Measurements from ENCODE around the gene ONECUT3.
"Not testable (repeated sequence)": the region's sequence is repeated elsewhere in the genome, so short reads cannot be mapped to it uniquely, and the experiment has no call there.

Gene ONECUT3

DNA sequence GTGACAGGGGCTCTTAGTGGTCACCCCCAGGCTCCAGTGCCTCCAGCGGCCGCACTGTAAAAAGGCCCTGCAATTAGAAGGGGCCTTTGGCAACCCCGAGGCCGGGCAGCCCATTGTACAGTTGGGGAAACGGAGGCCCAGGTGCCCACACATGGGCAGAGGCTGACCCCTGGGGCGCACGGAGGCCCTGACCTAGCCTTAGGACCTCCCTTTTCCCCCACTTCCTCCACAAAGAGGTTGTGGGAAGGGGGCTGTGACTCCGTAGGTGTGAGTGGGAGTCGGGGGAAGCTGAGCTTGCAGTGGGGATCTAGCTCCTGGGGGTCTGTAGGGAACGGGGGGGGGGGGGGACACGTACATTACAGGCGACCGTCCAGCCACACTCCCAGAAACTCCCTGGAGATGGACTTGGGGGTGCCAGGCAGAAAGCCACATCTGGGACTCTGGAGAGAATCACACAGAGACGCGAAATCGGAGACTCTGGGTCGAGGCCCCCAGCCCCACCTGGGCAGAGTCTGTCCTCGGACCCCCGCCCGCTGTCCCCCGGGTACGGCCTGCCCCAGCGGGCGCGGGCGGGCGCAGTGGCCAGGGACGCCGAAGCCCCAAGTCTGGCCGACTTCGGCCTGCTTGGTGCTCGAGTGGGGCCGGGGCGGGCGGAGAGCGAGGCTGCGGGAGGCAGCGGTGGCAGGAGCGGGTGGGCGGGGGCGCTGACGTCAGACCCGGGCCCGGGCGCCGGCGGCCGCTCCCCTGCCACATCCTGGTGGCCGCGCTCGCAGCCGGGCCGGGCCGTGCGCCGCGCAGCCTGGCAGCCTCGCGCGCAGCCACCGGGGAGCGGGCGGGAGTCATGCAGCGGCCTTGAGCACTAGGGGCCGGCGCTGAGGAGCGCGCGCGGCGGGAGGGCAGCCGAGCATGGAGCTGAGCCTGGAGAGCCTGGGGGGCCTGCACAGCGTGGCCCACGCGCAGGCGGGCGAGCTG lies at the start of gene ONECUT3:
ONECUT3 (plus strand) TSS at position 750 of the 972 bp plus-strand sequence; CDS start at position 907, 157 bp downstream.
- no peak for DNase-seq (ENCODE audit: low read depth in 2 of 2)

- DNase-seq (ENCODE audit: low read depth in 2 of 2), result no peak
Measured at GRCh38 chr19:1704339-1704738, 49.0 kb upstream of the ONECUT3 start.

DNA sequence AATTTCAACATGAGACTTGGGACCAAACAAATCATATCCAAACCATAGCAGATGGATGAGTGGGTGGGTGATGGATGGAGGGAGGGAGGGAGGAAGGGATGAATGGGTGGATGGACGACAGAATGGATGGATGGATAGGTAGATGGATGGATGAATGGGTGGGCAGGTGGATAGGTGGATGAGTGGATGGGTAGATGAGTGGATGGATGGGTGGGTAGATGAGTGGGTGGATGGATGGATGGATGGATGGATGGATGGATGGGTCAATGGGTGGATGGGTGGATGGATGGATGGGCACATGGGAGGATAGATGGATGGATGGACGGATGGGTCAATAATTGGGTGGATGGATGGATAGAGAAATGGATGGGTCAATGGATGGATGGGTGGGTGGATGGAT lies 47.9 kb upstream of the ONECUT3 start:
- no peak for DNase-seq (ENCODE audit: low read depth in 2 of 2)

DNA sequence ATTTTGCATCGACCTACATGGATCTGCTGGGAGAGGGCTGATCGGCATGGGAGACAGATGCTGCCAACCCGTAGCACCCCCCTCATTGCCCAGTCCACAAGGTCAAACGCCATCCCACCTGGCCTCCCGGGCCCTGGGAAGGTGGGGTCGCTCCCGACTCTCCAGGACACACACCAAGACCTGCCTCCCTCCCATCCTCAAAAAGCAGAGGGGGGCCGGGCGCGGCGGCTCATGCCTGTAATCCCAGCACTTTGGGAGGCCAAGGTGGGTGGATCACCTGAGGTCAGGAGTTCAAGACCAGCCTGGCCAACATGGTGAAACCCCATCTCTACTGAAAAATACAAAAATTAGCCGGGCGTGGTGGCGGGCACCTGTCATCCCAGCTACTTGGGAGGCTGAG lies 46.7 kb upstream of the ONECUT3 start:
- not testable (repeated sequence) for DNase-seq (ENCODE audit: low read depth in 2 of 2)

DNA sequence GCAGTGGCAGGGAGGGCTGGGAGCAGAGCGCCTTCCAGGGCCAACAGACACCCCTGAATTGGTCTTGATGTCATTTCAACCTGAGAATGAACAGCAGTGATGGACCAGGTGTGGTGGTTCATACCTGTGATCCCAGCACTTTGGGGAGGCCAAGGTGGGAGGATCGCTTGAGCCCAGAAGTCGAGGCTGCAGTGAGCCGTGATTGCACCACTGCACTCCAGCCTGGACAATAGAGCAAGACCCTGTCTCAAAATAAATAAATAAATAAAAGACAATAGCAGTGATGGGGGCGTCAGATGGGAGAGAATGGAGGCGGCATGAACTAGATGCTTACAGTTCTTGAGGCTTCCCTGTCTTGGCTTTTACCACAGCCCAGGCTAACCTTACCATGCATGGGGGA lies 46.1 kb upstream of the ONECUT3 start:
- DNase-seq (ENCODE audit: low read depth in 2 of 2), result no peak

DNA sequence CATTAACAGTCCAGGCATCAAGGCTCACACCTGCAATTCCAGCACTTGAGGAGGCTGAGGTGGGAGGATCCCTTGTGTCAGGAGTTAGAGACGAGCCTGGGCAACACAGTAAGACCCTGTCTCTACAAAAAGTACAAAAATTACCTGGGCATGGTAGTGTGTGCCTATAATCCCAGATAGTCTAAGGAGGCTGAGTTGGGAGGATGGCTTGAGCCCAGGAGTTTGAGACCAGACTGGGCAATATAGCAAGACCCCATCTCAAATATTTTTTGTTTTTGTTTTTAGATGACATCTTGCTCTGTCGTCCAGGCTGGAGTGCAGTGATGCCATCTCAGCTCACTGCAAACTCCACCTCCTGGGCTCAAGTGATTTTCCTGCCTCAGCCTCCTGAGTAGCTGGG lies 40.1 kb upstream of the ONECUT3 start:
- no peak for DNase-seq (ENCODE audit: low read depth in 2 of 2)

DNA sequence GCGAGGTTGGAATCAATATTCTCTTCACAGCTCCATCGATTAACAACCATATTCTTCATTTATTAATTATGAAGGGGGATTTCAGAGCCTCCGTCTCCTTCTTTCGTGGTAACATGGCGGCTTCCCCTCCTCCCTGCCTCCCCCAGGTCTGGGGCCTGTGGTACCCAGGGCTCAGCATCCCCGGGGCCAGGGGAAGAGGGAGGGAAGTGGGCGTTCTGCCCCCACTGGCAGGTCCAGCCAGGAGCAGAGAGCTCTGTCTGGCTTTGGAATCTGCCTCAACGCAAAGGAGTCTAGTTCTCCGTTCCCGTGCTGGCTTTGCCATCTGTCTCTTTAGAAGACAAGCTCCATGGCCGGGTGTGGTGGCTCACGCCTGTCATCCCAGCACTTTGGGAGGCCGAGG lies 37.8 kb upstream of the ONECUT3 start:
- DNase-seq (ENCODE audit: low read depth in 2 of 2), result no peak

DNA sequence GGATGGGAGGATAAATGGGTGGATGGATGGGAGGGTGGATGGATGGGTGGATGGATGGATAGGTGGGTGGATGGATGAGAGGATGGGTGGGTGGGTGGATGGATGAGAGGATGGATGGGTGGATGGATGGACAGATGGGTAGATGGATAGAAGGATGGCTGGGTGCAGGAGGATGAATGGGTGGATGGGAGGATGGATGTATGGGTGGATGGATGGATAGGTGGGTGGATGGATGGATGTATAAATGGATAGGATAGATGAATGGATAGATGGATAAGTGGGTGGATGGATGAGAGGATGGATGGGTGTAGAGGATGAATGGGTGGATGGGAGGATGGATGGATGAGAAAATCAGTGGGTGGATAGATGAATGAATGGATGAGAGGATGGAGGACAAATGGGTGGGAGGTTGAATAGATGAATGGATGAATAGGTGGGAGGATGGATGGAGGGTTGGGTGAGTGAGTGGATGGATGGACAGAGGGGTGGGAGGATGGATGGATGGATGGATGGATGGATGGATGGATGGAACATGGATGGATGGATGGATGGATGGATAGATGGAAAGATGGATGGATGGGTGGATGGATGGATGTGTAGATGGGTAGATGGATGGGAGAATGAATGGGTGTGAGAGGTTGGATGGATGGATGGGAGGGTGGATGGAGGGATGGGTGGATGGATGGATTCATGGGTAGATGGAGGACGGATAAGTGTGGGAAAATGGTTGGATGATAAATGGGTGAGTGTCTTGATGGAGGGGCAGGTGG lies 35.9 kb upstream of the ONECUT3 start:
- DNase-seq (ENCODE audit: low read depth in 2 of 2), result no peak

DNA sequence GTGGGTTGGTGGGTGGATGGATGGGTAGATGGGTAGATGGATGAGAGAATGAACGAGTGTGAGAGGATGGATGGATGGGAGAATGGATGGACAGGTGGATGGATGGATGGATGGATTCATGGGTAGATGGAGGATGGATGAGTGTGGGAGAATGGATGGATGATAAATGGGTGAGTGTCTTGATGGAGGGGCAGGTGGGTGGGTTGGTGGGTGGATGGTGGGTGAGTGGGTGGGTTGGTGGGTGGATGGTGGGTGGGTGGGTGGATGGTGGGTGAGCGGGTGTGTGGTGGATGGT lies 35.4 kb upstream of the ONECUT3 start:
- DNase-seq (ENCODE audit: low read depth in 2 of 2), result no peak

DNA sequence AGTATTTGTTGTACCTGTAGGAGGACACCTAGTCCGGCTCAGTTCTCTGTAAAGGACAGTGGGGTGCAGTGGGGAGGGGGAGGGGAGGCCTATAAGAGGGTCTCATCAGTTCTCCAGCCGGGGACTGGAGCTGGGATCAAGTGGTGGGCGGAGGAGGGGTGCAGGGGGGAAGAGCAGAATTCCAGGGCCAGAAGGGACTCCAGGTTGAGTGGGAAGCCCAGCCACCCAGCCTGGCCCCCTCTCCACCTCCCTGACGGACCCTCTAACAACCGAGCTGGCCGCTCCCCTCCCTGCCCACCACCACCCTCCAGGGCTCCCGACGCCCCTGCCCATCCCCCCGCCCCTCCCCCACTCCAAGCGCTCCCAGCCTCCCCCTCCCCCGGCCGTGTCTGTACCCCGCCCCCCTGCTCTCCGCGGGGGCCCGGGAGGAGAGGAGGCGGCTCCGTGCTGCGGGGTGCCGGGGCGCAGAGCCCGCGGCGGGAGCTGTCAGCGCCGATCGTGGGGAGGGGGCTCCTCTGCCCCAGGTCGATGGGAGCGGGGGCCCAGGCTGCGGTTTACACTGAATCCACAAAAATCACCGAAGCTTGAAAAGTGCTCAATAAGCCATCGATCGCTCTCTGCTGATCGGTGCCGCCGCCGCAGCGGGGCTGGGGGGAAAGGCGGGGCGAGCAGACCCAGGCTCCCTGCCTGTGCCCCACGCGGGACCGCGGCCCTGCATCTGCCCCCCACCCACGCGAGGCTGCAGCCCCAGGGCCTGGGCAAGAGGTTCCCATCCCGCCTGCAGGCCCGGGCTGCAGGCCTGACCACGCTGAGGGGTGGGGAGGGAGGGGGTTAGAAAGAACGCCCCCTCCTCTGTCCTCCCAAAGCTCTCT lies 34.6 kb upstream of the ONECUT3 start:
- no peak for DNase-seq (ENCODE audit: low read depth in 2 of 2)

GRCh38 chr19:1719519-1719918 lies 33.8 kb upstream of the ONECUT3 start:
- no peak for DNase-seq (ENCODE audit: low read depth in 2 of 2)

DNA sequence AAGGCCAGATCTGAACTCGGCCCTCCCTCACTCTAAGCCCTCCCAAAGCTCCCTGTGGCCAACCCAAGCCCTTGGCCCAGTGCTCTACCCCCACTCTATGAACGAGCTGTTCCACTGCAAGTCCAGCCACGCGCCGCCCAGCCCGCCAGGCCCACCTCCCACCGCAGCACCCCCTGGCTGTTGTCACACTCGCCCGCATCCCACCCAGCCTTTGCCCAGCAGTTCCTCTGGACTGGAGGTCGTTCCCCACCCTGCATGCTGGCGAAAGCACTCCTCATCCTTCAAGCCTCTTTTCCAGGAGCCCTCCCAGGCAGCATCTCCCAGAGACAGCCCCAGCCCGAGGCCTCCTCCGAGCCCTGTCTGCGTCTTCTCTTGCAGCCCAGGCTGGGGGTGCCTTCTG lies 33.1 kb upstream of the ONECUT3 start:
- DNase-seq (ENCODE audit: low read depth in 2 of 2), result no peak

DNA sequence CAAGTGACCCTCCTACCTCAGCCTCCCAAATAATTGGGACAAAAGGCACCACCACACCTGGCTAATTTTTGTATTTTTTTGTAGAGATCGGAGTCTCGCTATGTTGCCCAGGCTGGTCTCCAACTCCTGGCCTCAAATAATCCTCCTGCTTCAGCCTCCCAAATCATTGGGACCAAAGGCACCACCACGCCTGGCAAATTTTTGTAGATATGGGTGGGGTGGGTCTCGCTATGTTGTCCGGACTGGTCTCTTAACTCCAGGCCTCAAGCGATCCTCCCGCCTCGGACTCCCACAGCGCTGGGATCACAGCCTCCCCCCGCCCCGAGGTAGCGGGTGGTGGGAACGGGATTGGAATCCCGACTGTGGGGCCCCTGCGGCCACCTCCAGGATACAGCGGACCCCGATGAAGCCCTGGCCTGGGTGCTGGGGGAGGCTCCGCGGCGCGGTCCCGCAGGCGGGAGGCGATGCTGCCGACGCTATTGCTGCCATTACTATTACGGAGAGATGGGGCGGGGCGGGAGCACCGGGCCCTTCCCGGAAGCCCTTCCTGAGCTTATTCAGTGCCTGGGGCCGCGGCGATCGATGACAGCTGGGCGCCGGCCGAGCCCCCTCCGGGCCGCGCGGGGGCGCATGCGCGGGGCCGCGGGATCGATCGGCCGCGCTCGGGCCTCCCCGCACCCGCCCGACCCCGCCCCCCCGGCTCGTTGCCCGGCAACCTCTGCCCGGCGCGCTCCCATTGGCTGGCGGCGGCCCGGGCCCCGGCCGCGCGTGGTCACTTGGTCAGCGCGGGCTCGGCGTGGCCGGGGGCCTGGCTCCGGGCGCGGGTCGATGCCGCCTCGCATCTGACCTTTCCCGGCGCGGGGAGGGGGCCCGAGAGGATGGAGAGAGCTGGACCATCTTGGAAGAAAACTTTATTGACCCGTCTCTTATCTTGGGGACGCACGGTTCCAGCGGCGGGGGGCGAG lies 27.9 kb upstream of the ONECUT3 start:
- DNase-seq (ENCODE audit: low read depth in 2 of 2), result peak in 1 of 2 donors; percentile 46

GRCh38 chr19:1728816-1729567 lies 24.3 kb upstream of the ONECUT3 start:
- no peak for DNase-seq (ENCODE audit: low read depth in 2 of 2)

GRCh38 chr19:1729568-1729925 lies 23.8 kb upstream of the ONECUT3 start:
- DNase-seq (ENCODE audit: low read depth in 2 of 2), result no peak

DNA sequence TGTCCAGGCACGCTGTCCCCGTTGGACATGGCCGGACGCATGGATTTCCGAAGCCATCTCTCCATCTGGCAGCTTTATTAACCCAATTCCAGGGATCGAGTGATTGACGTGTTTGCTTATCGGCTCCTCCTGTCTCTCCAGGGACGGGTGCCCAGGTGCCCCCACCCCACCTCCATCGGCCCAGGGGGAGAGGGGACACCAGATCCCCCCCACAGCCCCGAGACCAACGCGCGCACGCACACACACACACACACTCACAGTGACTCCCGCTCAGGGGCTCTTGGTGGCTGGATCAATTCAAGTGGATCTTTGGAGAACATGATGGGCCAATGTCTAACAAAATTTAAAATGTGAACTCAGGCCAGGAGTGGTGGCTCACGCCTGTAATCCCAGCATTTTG lies 23.1 kb upstream of the ONECUT3 start:
- DNase-seq (ENCODE audit: low read depth in 2 of 2), result no peak

DNA sequence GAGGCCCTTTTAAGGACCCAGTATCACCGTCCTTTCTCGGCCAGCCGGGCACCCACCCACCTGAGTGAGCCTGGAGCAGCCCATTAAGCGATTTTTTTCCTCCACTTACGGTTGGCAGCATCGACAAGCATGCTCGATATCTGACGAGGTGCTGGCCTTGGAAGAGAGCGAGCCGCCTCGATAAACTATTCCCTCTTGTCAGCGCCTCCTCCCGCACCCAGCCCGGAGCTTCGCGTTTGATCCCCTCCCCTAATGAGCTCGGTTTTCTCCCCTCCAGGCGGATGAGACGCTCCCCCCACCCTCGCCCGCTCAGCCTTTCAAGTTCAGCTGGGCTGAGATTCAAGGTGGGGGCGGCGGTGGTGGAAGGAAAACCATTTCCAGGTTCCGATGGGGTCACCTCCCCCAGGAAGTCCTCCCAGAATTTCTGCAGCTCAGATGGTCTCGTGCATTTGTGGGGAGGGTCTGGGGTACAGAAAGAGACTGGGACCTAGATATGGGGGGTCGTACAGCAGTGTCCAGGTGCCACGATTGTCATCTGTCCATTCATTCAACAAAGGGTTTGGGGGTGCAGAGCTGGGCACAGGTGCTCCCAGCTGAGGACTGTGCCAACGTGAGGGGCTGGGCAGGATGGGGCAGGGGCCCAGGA lies 18.9 kb upstream of the ONECUT3 start:
- no peak for DNase-seq (ENCODE audit: low read depth in 2 of 2)

DNA sequence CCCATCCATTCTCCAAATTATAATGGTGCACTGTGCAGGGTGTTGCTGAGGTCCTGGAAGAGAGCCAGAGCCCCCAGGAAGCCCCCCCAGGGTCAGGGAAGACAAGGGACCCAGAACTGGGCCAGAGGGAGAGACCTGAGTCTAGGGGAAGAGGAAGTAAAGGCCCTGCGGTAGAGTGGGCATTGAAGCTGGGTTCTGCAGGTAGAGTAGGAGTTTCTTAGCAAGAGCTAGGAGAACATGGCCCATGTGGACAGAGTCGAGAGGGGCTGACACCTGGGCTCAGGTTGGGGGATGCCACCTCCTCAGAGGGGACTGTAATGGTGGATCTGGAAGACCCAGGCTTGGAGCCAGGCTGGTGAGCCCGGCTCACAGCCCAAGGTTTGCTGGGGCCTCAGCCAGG lies 17.0 kb upstream of the ONECUT3 start:
- no peak for DNase-seq (ENCODE audit: low read depth in 2 of 2)

DNA sequence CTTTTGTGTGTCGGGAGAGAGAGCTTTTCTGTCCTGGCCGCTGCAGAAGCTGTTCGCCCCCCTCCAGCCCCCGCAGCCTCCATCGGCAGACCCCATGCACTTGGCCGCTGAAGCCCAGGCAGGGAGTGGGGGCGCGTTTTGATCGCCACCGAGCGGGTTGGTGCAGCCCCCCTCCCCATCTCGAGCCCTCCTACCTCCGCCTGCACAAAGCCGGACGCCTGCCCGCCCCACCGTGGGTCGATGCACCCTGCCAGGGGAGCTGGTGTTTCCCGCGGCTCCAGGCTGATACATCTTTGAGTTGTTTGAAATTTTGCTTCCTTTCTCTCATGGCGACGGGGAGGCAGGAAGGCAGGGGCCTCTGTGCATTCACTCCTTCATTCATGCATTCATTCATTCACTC lies 16.4 kb upstream of the ONECUT3 start:
- DNase-seq (ENCODE audit: low read depth in 2 of 2), result no peak
